CD4-positive, alpha-beta memory T cell (primary cell): Measurements from ENCODE around the gene CHCHD4. TPM values are rescaled to one million over a fixed set of nuclear protein-coding genes. Genes with fewer than 3 reads are reported as not detected.
"Not testable (repeated sequence)": the region's sequence is repeated elsewhere in the genome, so short reads cannot be mapped to it uniquely, and the experiment has no call there.

Experiments used
- CTCF ChIA-PET: fragments of 350-600 bp; sonication (Branson Sonifier 250); formaldehyde crosslinking; loops from one replicate; lab custom pipeline; 2021; ENCODE audit warnings: inconsistent platforms; ENCODE audit not compliant: partially characterized antibody; lab: Charles Lee
- POLR2A ChIA-PET: fragments of 350-600 bp; sonication (Branson Sonifier 250); formaldehyde crosslinking; loops from one replicate; lab custom pipeline; 2021; ENCODE audit not compliant: partially characterized antibody; lab: Charles Lee
- DNase-seq, 5 donors: peaks; one replicate each; pipeline versions ENCODE4 v3.0.0 to v3.0.0-alpha.2; 2020 to 2022; ENCODE audit warnings: mixed read lengths in 1 of 5
- H3K27ac ChIP-seq: one replicate; pipeline ENCODE4 v1.7.0; 2013; ENCODE audit warnings: low read depth, low read length
- H3K27me3 ChIP-seq: 2 replicates; pipeline ENCODE4 v1.7.0; 2013; ENCODE audit warnings: mild to moderate bottlenecking, low read length, moderate library complexity; ENCODE audit not compliant: insufficient read depth
- H3K36me3 ChIP-seq: 2 replicates; pipeline ENCODE4 v1.7.0; 2013; ENCODE audit warnings: mild to moderate bottlenecking, low read length, moderate library complexity; ENCODE audit not compliant: insufficient read depth
- H3K4me1 ChIP-seq: 2 replicates; pipeline ENCODE4 v1.7.0; 2013; ENCODE audit warnings: mild to moderate bottlenecking, low read length, moderate library complexity; ENCODE audit not compliant: insufficient read depth
- H3K4me3 ChIP-seq, 2 donors: one replicate each; pipeline ENCODE4 v1.7.0; 2013; ENCODE audit warnings: low read length in 2 of 2, mild to moderate bottlenecking in 1 of 2
- H3K9me3 ChIP-seq, 2 donors: one replicate each; pipeline ENCODE4 v1.7.0; 2013; ENCODE audit warnings: low read length in 2 of 2, control low read depth in 1 of 2; ENCODE audit not compliant: control insufficient read depth in 1 of 2
- H3K27ac Mint-ChIP-seq, 7 donors: one replicate each; pipeline ENCODE4 v1.8.0; 2020 to 2021; ENCODE audit warnings: mixed read lengths in 7 of 7, mild to moderate bottlenecking in 6 of 7, inconsistent platforms in 3 of 7, moderate library complexity in 3 of 7
- H3K27me3 Mint-ChIP-seq, 2 donors: one replicate each; pipeline ENCODE4 v1.8.0; 2020 to 2021; ENCODE audit warnings: mixed read lengths in 2 of 2
- H3K36me3 Mint-ChIP-seq, 2 donors: one replicate each; pipeline ENCODE4 v1.8.0; 2020 to 2021; ENCODE audit warnings: mixed read lengths in 2 of 2, inconsistent platforms in 1 of 2, mild to moderate bottlenecking in 1 of 2
- H3K4me1 Mint-ChIP-seq, 4 donors: one replicate each; pipeline ENCODE4 v1.8.0; 2020 to 2021; ENCODE audit warnings: mixed read lengths in 4 of 4, mild to moderate bottlenecking in 1 of 4
- H3K4me3 Mint-ChIP-seq, 8 donors: one replicate each; pipeline ENCODE4 v1.8.0; 2020 to 2021; ENCODE audit warnings: mixed read lengths in 8 of 8, mild to moderate bottlenecking in 7 of 8, moderate library complexity in 6 of 8, inconsistent platforms in 3 of 8
- H3K9me3 Mint-ChIP-seq, 8 donors: one replicate each; pipeline ENCODE4 v1.8.0; 2020 to 2021; ENCODE audit warnings: mixed read lengths in 8 of 8, mild to moderate bottlenecking in 5 of 8, inconsistent platforms in 3 of 8, moderate library complexity in 1 of 8
- intact Hi-C: fragments of 100-400 bp; cut with micrococcal nuclease; formaldehyde crosslinking; loops from one replicate; pipeline ENCODE4 v1.15.1; 2023
- polyA plus RNA-seq, 2 donors: library from polyadenylated mRNA; unstranded; fragments of 300-500 nt; fragmentation: Illumina TruSeq; gene quantifications; one replicate each; pipeline ENCODE4 v1.2.3, GENCODE V29; 2021
- total RNA-seq, 2 experiments: library from RNA; stranded (reverse); gene quantifications; one replicate each; pipeline ENCODE4 v1.2.3, GENCODE V29; 2021

Gene CHCHD4
- total and polyA plus RNA-seq, 4 experiments from 2014 or later, result 7.5 to 17.5 (median 13.4) TPM

DNA sequence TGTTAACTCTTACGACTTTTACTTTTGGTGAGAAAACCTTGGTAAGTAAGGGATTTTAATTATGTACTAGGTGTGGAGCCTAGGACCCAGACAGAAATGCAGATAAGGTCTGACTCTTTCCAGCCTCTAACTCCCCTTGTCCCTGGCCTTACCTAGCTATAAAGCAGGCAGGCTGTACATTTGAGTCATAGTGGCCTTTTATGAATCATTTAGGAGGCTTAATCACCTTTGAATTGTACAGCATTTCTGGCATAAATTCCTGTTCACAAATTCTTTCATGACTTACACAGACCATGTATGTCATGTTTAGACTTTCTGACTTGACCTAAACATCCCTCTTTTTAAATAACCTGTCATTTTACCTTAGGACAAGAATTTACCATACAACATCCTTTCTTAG, 47.4 kb downstream of the CHCHD4 start:
- H3K36me3 Mint-ChIP-seq, result peaks cover 1 to 6% of the 10 kb centered on the region in 2 donors
- Histone ChIP-seq H3K4me1 (no peaks in the 10 kb centered on the region), H3K36me3 (no peaks in the 10 kb centered on the region), H3K9me3 (no peaks in the 10 kb centered on the region), H3K4me3 (no peak overlapping the region), H3K27ac (no peak overlapping the region), H3K27me3 (no peaks in the 10 kb centered on the region)
- POLR2A ChIA-PET, result no interaction called here
- CTCF ChIA-PET, result no interaction called here
- H3K27ac Mint-ChIP-seq, result no peak overlapping the region
- peaks cover 0 to 3% (median 2%) of the 10 kb centered on the region in 4 donors for H3K4me1 Mint-ChIP-seq
- H3K27me3 Mint-ChIP-seq, result peaks cover 2 to 5% of the 10 kb centered on the region in 2 donors
- peaks cover 0 to 17% (median 8%) of the 10 kb centered on the region in 8 donors for H3K9me3 Mint-ChIP-seq
- no peak for DNase-seq
- intact Hi-C loops, result no loop called here
- H3K4me3 Mint-ChIP-seq, result no peak overlapping the region

DNA sequence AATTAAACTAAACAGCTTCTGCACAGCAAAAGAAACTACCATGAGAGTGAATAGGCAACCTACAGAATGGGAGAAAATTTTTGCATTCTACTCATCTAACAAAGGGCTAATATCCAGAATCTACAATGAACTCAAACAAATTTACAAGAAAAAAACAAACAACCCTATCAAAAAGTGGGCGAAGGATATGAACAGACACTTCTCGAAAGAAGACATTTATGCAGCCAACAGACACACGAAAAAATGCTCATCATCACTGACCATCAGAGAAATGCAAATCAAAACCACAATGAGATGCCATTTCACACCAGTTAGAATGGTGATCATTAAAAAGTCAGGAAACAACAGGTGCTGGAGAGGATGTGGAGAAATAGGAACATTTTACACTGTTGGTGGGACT, 49.4 kb downstream of the CHCHD4 start:
- H3K27me3 ChIP-seq, H3K36me3 ChIP-seq, H3K27ac Mint-ChIP-seq, CTCF ChIA-PET, H3K27ac ChIP-seq, H3K9me3 ChIP-seq, DNase-seq, H3K4me1 ChIP-seq, H3K27me3 Mint-ChIP-seq, intact Hi-C loops, H3K4me1 Mint-ChIP-seq, H3K36me3 Mint-ChIP-seq, H3K4me3 ChIP-seq, H3K4me3 Mint-ChIP-seq, POLR2A ChIA-PET: not testable (repeated sequence)
- H3K9me3 Mint-ChIP-seq, result peaks cover 0 to 23% (median 8%) of the 10 kb centered on the region in 8 donors

DNA sequence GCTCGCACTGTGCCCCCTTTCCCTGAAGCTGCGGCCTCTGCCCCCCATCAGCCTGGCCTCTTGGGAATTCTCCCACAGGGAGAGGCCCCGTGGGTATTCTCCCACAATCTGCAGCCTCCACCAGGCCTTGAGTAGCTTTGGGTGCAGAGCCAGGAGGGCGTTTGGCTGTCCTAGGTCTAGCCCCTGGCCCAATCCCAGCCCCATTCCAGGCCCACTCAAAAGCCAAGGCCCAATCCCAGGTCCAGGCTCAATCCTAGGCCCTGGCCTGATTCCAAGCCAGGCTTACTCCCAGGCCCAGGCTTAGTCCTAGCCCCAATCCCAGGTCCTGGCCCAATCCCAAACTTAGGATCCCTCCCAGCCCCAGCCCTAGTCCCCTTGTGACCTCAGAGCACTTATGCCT, 59.8 kb downstream of the CHCHD4 start:
- no peak for DNase-seq
- Mint-ChIP-seq H3K27ac (no peak overlapping the region), H3K27me3 (peaks cover 3 to 7% of the 10 kb centered on the region in 2 donors), H3K4me3 (no peak overlapping the region), H3K36me3 (no peaks in the 10 kb centered on the region), H3K9me3 (peaks cover 0 to 4% (median 0%) of the 10 kb centered on the region in 8 donors), H3K4me1 (no peaks in the 10 kb centered on the region)
- no peaks in the 10 kb centered on the region for H3K27me3 ChIP-seq
- CTCF ChIA-PET, result no interaction called here
- no peaks in the 10 kb centered on the region for H3K36me3 ChIP-seq
- no peak overlapping the region for H3K27ac ChIP-seq
- no peaks in the 10 kb centered on the region for H3K4me1 ChIP-seq
- H3K4me3 ChIP-seq, result no peak overlapping the region
- H3K9me3 ChIP-seq, result no peaks in the 10 kb centered on the region
- intact Hi-C loops, result no loop called here
- POLR2A ChIA-PET, result no interaction called here

DNA sequence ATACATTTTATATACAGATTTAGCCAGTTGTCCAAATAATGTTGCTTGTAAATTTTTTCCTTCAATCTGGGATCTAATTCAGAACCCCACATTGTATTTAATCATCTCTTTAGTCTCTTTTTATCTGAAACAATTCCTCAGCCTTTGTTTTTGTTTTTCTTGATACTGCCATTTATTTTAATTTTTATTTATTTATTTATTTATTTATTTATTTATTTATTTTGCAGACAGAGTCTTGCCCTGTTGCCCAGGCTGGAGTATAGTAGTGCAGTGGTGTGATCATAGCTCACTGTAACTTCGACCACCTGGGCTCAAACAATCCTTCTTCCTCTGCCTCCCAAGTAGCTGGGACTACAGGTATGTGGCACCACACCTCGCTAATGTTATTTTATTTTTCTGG, 61.5 kb downstream of the CHCHD4 start:
- H3K36me3 Mint-ChIP-seq, result no peaks in the 10 kb centered on the region
- no peak overlapping the region for H3K27ac ChIP-seq
- H3K4me1 Mint-ChIP-seq, result no peaks in the 10 kb centered on the region
- H3K27me3 Mint-ChIP-seq, result peaks cover 3 to 6% of the 10 kb centered on the region in 2 donors
- no peak overlapping the region for H3K27ac Mint-ChIP-seq
- no peaks in the 10 kb centered on the region for H3K9me3 Mint-ChIP-seq
- CTCF ChIA-PET, result interaction anchor here (0.5 kb wide), 1 partner anchor 1501 kb away, joined by 3 read pairs; no protein-coding TSS in a partner anchor
- intact Hi-C loops, result no loop called here
- DNase-seq, result no peak
- no peak overlapping the region for H3K4me3 Mint-ChIP-seq
- H3K4me1 ChIP-seq, result no peaks in the 10 kb centered on the region
- no peaks in the 10 kb centered on the region for H3K27me3 ChIP-seq
- no peak overlapping the region for H3K4me3 ChIP-seq
- H3K9me3 ChIP-seq, result no peaks in the 10 kb centered on the region
- H3K36me3 ChIP-seq, result no peaks in the 10 kb centered on the region
- POLR2A ChIA-PET, result no interaction called here

Other genes with a start within 250 kb of the CHCHD4 start
- gene WNT7A, start 244.8 kb downstream of the CHCHD4 start, total RNA-seq, result 10 to 100 TPM; 18.0 to 19.3 TPM
- 1 to 10 TPM; 8.3 to 9.0 TPM for gene WNT7A, start 244.8 kb downstream of the CHCHD4 start, polyA plus RNA-seq
- 10 to 100 TPM; 69.3 to 69.7 TPM for gene TMEM43, start 182 bp upstream of the CHCHD4 start, total RNA-seq
- 100 to 1,000 TPM in 1 of 2 donors, 10 to 100 TPM in 1; 83.8 to 143 TPM for gene TMEM43, start 182 bp upstream of the CHCHD4 start, polyA plus RNA-seq
- gene XPC, start 53.7 kb upstream of the CHCHD4 start, total RNA-seq, result 100 to 1,000 TPM; 104 to 108 TPM
- 10 to 100 TPM; 32.9 to 57.5 TPM for gene XPC, start 53.7 kb upstream of the CHCHD4 start, polyA plus RNA-seq
- gene LSM3, start 53.9 kb upstream of the CHCHD4 start, total RNA-seq, result 1 to 10 TPM; 7.2 to 8.2 TPM
- gene LSM3, start 53.9 kb upstream of the CHCHD4 start, polyA plus RNA-seq, result 10 to 100 TPM; 22.1 to 30.7 TPM